GM12872 (cell line): ENCODE results near the gene PEX12.

Experiments
- CTCF ChIP-seq: IDR thresholded peaks from 3 replicates; pipeline ENCODE4 v1.5.1; 2011; ENCODE audit warnings: low read depth, mild to moderate bottlenecking, low read length, moderate library complexity; ENCODE audit not compliant: insufficient read depth

Gene PEX12

GRCh38 chr17:35542990-35543389 lies 35.4 kb downstream of the PEX12 start:
- no peak for TF ChIP-seq CTCF

GRCh38 chr17:35541434-35541833 lies 36.9 kb downstream of the PEX12 start:
- TF ChIP-seq CTCF: no peak

- TF ChIP-seq CTCF: no peak
Measured at GRCh38 chr17:35540589-35541404, 37.6 kb downstream of the PEX12 start.

- TF ChIP-seq CTCF: no peak
Measured at GRCh38 chr17:35539659-35540026, 38.7 kb downstream of the PEX12 start.

GRCh38 chr17:35537601-35538141 lies 40.7 kb downstream of the PEX12 start, which contains the start of gene SLFN12L:
SLFN12L (minus strand) TSS chr17:35537678; CDS start chr17:35522364, 15,314 bp downstream.
- no peak for TF ChIP-seq CTCF

- no peak for TF ChIP-seq CTCF
Measured at GRCh38 chr17:35536664-35537171, 41.7 kb downstream of the PEX12 start.

- TF ChIP-seq CTCF: no peak
Measured at GRCh38 chr17:35534576-35535093, 43.7 kb downstream of the PEX12 start.
